Gastrocnemius medialis (tissue), 4 donors: ENCODE data around the gene TPR. TPM values are rescaled to one million over a fixed set of nuclear protein-coding genes. Genes with fewer than 3 reads are reported as not detected.

Experiments used
- ATAC-seq, 2 donors: fragments of 150-250 bp; one replicate each; pipeline ENCODE4 v1.9.1; 2016
- DNase-seq, 2 donors: peaks; one replicate each; pipeline ENCODE4 v3.0.0-alpha.2; 2019
- H3K27ac ChIP-seq, 4 donors: fragments of 200-600 bp; sonication (generic); 1 replicate in 1 of 4; 2 replicates in 3 of 4; pipeline ENCODE4 v1.5.1; 2016 to 2018; ENCODE audit warnings: mild to moderate bottlenecking in 2 of 4, moderate library complexity in 1 of 4
- H3K27me3 ChIP-seq, 3 donors: fragments of 200-600 bp; sonication (generic) in 2 of 3; 1 replicate in 1 of 3; 2 replicates in 2 of 3; pipeline versions ENCODE4 v1.5.1 to v1.6.0; 2016 to 2019; ENCODE audit warnings: mild to moderate bottlenecking in 1 of 3, moderate library complexity in 1 of 3
- H3K36me3 ChIP-seq, 2 donors: fragments of 200-600 bp; sonication (generic) in 1 of 2; one replicate each; pipeline ENCODE4 v1.5.1; 2017 to 2018
- H3K4me1 ChIP-seq, 2 donors: fragments of 200-600 bp; sonication (generic) in 1 of 2; one replicate each; pipeline ENCODE4 v1.5.1; 2016 to 2017; ENCODE audit warnings: mild to moderate bottlenecking in 2 of 2
- H3K4me3 ChIP-seq, 4 donors: fragments of 200-600 bp; sonication (generic) in 3 of 4; 1 replicate in 1 of 4; 2 replicates in 3 of 4; pipeline ENCODE4 v1.5.1; 2016 to 2019; ENCODE audit warnings: mild to moderate bottlenecking in 2 of 4
- H3K9me3 ChIP-seq, 3 donors: fragments of 200-600 bp; sonication (generic) in 2 of 3; 1 replicate in 1 of 3; 2 replicates in 2 of 3; pipeline ENCODE4 v1.5.1; 2016 to 2019
- CTCF ChIP-seq, 5 experiments: fragments of 450-650 bp in 3 of 5; fragments of 200-600 bp in 2 of 5; sonication (generic) in 2 of 5; IDR thresholded peaks in 4 of 5; conservative IDR thresholded peaks in 1 of 5; 1 replicate in 4 of 5; 2 replicates in 1 of 5; pipeline ENCODE4 v1.5.1; 2016 to 2019; ENCODE audit warnings: antibody characterized with exemption in 5 of 5, mild to moderate bottlenecking in 3 of 5, moderate library complexity in 3 of 5
- POLR2A ChIP-seq, 2 donors: fragments of 450-650 bp; IDR thresholded peaks; one replicate each; pipeline ENCODE4 v1.6.1; 2017; ENCODE audit warnings: antibody characterized with exemption in 2 of 2, mild to moderate bottlenecking in 2 of 2, moderate library complexity in 2 of 2
- in situ Hi-C, 4 donors: fragments of 200-750 bp; cut with MboI; loops; one replicate each; pipeline versions ENCODE4 v1.15.0 to v1.8.0; 2017; ENCODE audit warnings: low sequenced_read_pairs in 4 of 4
- intact Hi-C: fragments of 100-400 bp; cut with DNase I; formaldehyde crosslinking; loops from one replicate; pipeline ENCODE4 v1.15.1; 2023; ENCODE audit warnings: low total_unique reads
- total RNA-seq, 4 donors: library from RNA; depleted of rRNA; stranded (reverse); fragments of >200 nt; gene quantifications; one replicate each; pipeline versions ENCODE4 v1.1.0 to v1.2.3, GENCODE V29; 2016

The TPR gene
- total RNA-seq, 4 donors from 2014 or later: 56.6 to 84.7 (median 62.9) TPM

GRCh38 chr1:186300056-186300455, 75.0 kb downstream of the TPR start:
- no peaks in the 10 kb centered on the region for H3K36me3 ChIP-seq
- intact Hi-C loops: no loop called here
- in situ Hi-C loops: no loop called here

GRCh38 chr1:186299570-186299969, 75.5 kb downstream of the TPR start:
- Histone ChIP-seq H3K9me3 (no peaks in the 10 kb centered on the region), H3K4me3 (no peak overlapping the region), H3K27me3 (no peaks in the 10 kb centered on the region), H3K4me1 (no peaks in the 10 kb centered on the region), H3K36me3 (no peaks in the 10 kb centered on the region), H3K27ac (no peak overlapping the region)
- ATAC-seq (no peak), DNase-seq (no peak)
- TF ChIP-seq POLR2A (IDR thresholded peaks at IDR 0.05) (no peak), CTCF (IDR thresholded peaks at IDR 0.05 in 4 of 5, conservative IDR thresholded peaks at IDR 0.05 in 1 of 5) (no peak)
- intact Hi-C loops: no loop called here
- in situ Hi-C loops: no loop called here

More at GRCh38 chr1:186300056-186300455, 75.0 kb downstream of the TPR start:
- H3K4me1 ChIP-seq: no peaks in the 10 kb centered on the region
- H3K27ac ChIP-seq: no peak overlapping the region
- DNase-seq (no peak), ATAC-seq (no peak)
- no peak overlapping the region for H3K4me3 ChIP-seq
- TF ChIP-seq CTCF (IDR thresholded peaks at IDR 0.05 in 4 of 5, conservative IDR thresholded peaks at IDR 0.05 in 1 of 5): no peak
- no peak for TF ChIP-seq POLR2A (IDR thresholded peaks at IDR 0.05)
- H3K9me3 ChIP-seq: no peaks in the 10 kb centered on the region
- H3K27me3 ChIP-seq: no peaks in the 10 kb centered on the region

GRCh38 chr1:186298851-186299250, 76.2 kb downstream of the TPR start:
- Histone ChIP-seq H3K27ac (no peak overlapping the region), H3K4me3 (no peak overlapping the region), H3K9me3 (no peaks in the 10 kb centered on the region), H3K36me3 (no peaks in the 10 kb centered on the region), H3K4me1 (no peaks in the 10 kb centered on the region), H3K27me3 (no peaks in the 10 kb centered on the region)
- intact Hi-C loops (no loop called here), in situ Hi-C loops (no loop called here)
- DNase-seq (no peak), ATAC-seq (no peak)
- TF ChIP-seq CTCF (IDR thresholded peaks at IDR 0.05 in 4 of 5, conservative IDR thresholded peaks at IDR 0.05 in 1 of 5) (no peak), POLR2A (IDR thresholded peaks at IDR 0.05) (no peak)

- Histone ChIP-seq H3K36me3 (no peaks in the 10 kb centered on the region), H3K4me1 (no peaks in the 10 kb centered on the region), H3K4me3 (no peak overlapping the region), H3K9me3 (no peaks in the 10 kb centered on the region), H3K27ac (no peak overlapping the region), H3K27me3 (no peaks in the 10 kb centered on the region)
- DNase-seq: no peak
- in situ Hi-C loops: no loop called here
- no peak for ATAC-seq
- intact Hi-C loops: no loop called here
- TF ChIP-seq CTCF (IDR thresholded peaks at IDR 0.05 in 4 of 5, conservative IDR thresholded peaks at IDR 0.05 in 1 of 5) (no peak), POLR2A (IDR thresholded peaks at IDR 0.05) (no peak)
Measured at GRCh38 chr1:186297439-186298045, 77.5 kb downstream of the TPR start.

- Histone ChIP-seq H3K9me3 (no peaks in the 10 kb centered on the region), H3K4me1 (no peaks in the 10 kb centered on the region), H3K27me3 (no peaks in the 10 kb centered on the region), H3K36me3 (no peaks in the 10 kb centered on the region), H3K27ac (no peak within 1 kb of the TSS), H3K4me3 (no peak within 1 kb of the TSS)
- TF ChIP-seq POLR2A (IDR thresholded peaks at IDR 0.05): no peak
- no peak for TF ChIP-seq CTCF (IDR thresholded peaks at IDR 0.05 in 4 of 5, conservative IDR thresholded peaks at IDR 0.05 in 1 of 5)
- in situ Hi-C loops (no loop called here), intact Hi-C loops (no loop called here)
- ATAC-seq (peak in 1 of 2 donors; percentile 45), DNase-seq (no peak)
Measured at GRCh38 chr1:186295980-186296379, 79.1 kb downstream of the TPR start, which contains the start of gene PRG4. PRG4 (plus strand) TSS chr1:186296279.
